Vagina (tissue), 2 donors: ENCODE data around the gene HCFC1R1.

Source experiments
- POLR2AphosphoS5 ChIP-seq, 2 donors: sonication (generic); formaldehyde crosslinking; IDR thresholded peaks; one replicate each; pipeline ENCODE4 v1.9.0; 2017; ENCODE audit warnings: antibody characterized with exemption in 2 of 2, mild to moderate bottlenecking in 2 of 2, low read depth in 1 of 2; ENCODE audit not compliant: insufficient read depth in 1 of 2
- TF ChIP-seq, protein P1 (sequence below), 3 experiments: fragments of 450-650 bp in 2 of 3; fragments of 200-600 bp in 1 of 3; sonication (generic) in 1 of 3; IDR thresholded peaks; one replicate each; pipeline ENCODE4 v1.5.1; 2017 to 2019; ENCODE audit warnings: antibody characterized with exemption in 3 of 3, mild to moderate bottlenecking in 2 of 3, moderate library complexity in 2 of 3

DNA sequence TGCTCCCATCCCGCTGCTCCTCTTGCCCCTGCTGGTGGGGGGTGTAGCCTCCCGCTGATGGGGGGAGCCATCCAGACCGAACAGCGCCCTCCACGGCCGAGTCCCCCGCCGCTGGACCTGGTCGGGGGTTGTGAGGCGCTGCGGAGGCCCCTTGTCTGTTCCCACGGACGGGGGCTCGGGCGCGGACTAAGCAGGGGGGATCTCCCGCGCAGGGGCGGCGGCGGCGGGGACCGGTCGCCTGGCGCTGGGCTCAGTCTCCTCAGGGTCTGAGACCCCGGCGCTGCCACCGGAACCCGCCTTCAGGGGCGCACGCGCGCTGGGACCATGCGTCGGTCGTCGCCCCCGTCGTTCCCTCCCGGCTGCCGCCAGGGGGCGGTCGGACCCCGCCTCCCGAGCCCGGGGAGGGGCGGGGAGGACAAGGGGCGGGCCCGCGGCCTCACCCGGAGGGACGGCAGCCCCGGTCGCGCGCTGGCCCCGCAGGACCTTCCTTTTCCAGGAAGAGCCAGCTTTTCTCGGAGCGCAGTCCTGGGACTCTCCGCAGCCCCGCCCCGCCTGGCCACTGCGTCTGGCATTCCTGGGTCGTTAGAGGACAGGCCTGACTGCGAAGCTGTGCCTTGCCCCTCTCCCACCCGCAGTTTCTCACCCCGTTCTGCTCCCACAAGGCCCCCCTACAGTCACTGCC, 35.4 kb upstream of the HCFC1R1 start:
- TF ChIP-seq, protein P1, sequence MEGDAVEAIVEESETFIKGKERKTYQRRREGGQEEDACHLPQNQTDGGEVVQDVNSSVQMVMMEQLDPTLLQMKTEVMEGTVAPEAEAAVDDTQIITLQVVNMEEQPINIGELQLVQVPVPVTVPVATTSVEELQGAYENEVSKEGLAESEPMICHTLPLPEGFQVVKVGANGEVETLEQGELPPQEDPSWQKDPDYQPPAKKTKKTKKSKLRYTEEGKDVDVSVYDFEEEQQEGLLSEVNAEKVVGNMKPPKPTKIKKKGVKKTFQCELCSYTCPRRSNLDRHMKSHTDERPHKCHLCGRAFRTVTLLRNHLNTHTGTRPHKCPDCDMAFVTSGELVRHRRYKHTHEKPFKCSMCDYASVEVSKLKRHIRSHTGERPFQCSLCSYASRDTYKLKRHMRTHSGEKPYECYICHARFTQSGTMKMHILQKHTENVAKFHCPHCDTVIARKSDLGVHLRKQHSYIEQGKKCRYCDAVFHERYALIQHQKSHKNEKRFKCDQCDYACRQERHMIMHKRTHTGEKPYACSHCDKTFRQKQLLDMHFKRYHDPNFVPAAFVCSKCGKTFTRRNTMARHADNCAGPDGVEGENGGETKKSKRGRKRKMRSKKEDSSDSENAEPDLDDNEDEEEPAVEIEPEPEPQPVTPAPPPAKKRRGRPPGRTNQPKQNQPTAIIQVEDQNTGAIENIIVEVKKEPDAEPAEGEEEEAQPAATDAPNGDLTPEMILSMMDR (IDR thresholded peaks at IDR 0.05) = peak; percentile 92 to 96 (median 95)
- TF ChIP-seq POLR2AphosphoS5 (IDR thresholded peaks at IDR 0.05; ENCODE audit: insufficient read depth in 1 of 2, low read depth in 1 of 2) = peak in 1 of 2 donors; percentile 36
